Measurements from ENCODE around the gene SLC2A4.
A peak's percentile ranks its signal among the peaks of the same experiment; 100 is the strongest.

The SLC2A4 gene

GRCh38 chr17:7313890-7314718 is 32.6 kb downstream of the SLC2A4 start:
- H3K4me3 ChIP-seq (ENCODE audit: low read depth, low read length) = peak overlapping the region; percentile 75
- no peaks in the 10 kb centered on the region for H3K27me3 ChIP-seq (ENCODE audit: control insufficient read depth, insufficient read depth, low read length)
- H3K9me3 ChIP-seq (ENCODE audit: control insufficient read depth, insufficient read depth, low read length) = no peaks in the 10 kb centered on the region
- H3K9ac ChIP-seq (ENCODE audit: low read depth, low read length) = peak overlapping the region; percentile 81
- H3K4me1 ChIP-seq (ENCODE audit: control insufficient read depth, insufficient read depth, low read length) = peaks cover 2% of the 10 kb centered on the region
- peaks cover 73% of the 10 kb centered on the region for H3K36me3 ChIP-seq (ENCODE audit: control insufficient read depth, insufficient read depth, low read length)

GRCh38 chr17:7314719-7315569 is 33.4 kb downstream of the SLC2A4 start, which contains the start of gene GPS2:
GPS2 (minus strand) TSS chr17:7315360; CDS start chr17:7315052, 308 bp downstream.
- H3K27me3 ChIP-seq (ENCODE audit: control insufficient read depth, insufficient read depth, low read length) = no peaks in the 10 kb centered on the region
- H3K9ac ChIP-seq (ENCODE audit: low read depth, low read length) = peak within 1 kb of the TSS; percentile 91
- H3K9me3 ChIP-seq (ENCODE audit: control insufficient read depth, insufficient read depth, low read length) = no peaks in the 10 kb centered on the region
- H3K4me1 ChIP-seq (ENCODE audit: control insufficient read depth, insufficient read depth, low read length) = no peaks in the 10 kb centered on the region
- H3K4me3 ChIP-seq (ENCODE audit: low read depth, low read length) = peak within 1 kb of the TSS; percentile 75
- peaks cover 67% of the 10 kb centered on the region for H3K36me3 ChIP-seq (ENCODE audit: control insufficient read depth, insufficient read depth, low read length)

DNA sequence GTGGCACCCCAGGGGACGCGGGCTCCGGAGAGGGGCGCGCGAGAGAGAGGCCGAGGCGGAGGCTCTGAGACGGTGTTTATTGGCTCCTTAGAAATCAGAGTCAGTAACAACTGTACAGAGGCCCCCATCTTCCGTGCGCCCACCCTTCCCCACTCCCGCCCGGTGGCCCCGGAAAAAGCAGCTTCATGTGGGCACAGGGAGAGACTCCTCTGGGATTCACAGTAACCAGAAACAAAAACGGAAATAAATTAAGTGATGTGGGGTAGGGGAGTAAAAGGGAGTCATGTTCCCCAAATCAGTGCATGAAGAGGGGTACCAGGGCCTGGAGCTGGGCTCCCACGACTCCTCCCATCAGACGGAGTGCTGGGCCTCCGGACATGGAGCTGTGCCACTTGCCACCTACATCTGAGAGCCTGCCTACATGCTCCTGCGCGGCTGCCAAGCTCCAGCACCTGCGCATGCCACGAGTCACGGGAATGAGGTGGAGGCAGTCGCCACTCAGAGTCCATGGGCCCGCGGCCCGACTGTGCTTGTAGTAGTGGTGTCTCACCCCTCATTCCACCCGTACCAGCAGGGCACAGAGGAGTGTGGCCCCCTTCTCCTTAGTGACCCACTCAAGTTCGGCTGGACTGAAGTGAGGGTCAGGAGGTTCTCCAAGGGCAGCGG is 34.2 kb downstream of the SLC2A4 start:
- Histone ChIP-seq H3K27me3 (ENCODE audit: control insufficient read depth, insufficient read depth, low read length) (no peaks in the 10 kb centered on the region), H3K4me1 (ENCODE audit: control insufficient read depth, insufficient read depth, low read length) (no peaks in the 10 kb centered on the region), H3K36me3 (ENCODE audit: control insufficient read depth, insufficient read depth, low read length) (peaks cover 64% of the 10 kb centered on the region), H3K4me3 (ENCODE audit: low read depth, low read length) (peak overlapping the region; percentile 75), H3K9me3 (ENCODE audit: control insufficient read depth, insufficient read depth, low read length) (no peaks in the 10 kb centered on the region), H3K9ac (ENCODE audit: low read depth, low read length) (peak overlapping the region; percentile 91)

- Histone ChIP-seq H3K36me3 (ENCODE audit: control insufficient read depth, insufficient read depth, low read length) (peaks cover 70% of the 10 kb centered on the region), H3K27me3 (ENCODE audit: control insufficient read depth, insufficient read depth, low read length) (no peaks in the 10 kb centered on the region)
These were observed 35.8 kb downstream of the SLC2A4 start for GRCh38 chr17:7317161-7317803.

GRCh38 chr17:7318121-7318860 is 36.8 kb downstream of the SLC2A4 start:
- H3K9me3 ChIP-seq (ENCODE audit: control insufficient read depth, insufficient read depth, low read length) = no peaks in the 10 kb centered on the region
- no peaks in the 10 kb centered on the region for H3K4me1 ChIP-seq (ENCODE audit: control insufficient read depth, insufficient read depth, low read length)
- no peak overlapping the region for H3K9ac ChIP-seq (ENCODE audit: low read depth, low read length)
- no peak overlapping the region for H3K4me3 ChIP-seq (ENCODE audit: low read depth, low read length)
- H3K36me3 ChIP-seq (ENCODE audit: control insufficient read depth, insufficient read depth, low read length) = peaks cover 70% of the 10 kb centered on the region
- no peaks in the 10 kb centered on the region for H3K27me3 ChIP-seq (ENCODE audit: control insufficient read depth, insufficient read depth, low read length)

More at GRCh38 chr17:7317161-7317803, 35.8 kb downstream of the SLC2A4 start:
- H3K4me3 ChIP-seq (ENCODE audit: low read depth, low read length) = no peak overlapping the region
- no peak overlapping the region for H3K9ac ChIP-seq (ENCODE audit: low read depth, low read length)
- no peaks in the 10 kb centered on the region for H3K4me1 ChIP-seq (ENCODE audit: control insufficient read depth, insufficient read depth, low read length)
- no peaks in the 10 kb centered on the region for H3K9me3 ChIP-seq (ENCODE audit: control insufficient read depth, insufficient read depth, low read length)

- H3K4me1 ChIP-seq (ENCODE audit: control insufficient read depth, insufficient read depth, low read length) = no peaks in the 10 kb centered on the region
- peaks cover 79% of the 10 kb centered on the region for H3K36me3 ChIP-seq (ENCODE audit: control insufficient read depth, insufficient read depth, low read length)
- H3K9me3 ChIP-seq (ENCODE audit: control insufficient read depth, insufficient read depth, low read length) = no peaks in the 10 kb centered on the region
- no peak overlapping the region for H3K9ac ChIP-seq (ENCODE audit: low read depth, low read length)
- no peak overlapping the region for H3K4me3 ChIP-seq (ENCODE audit: low read depth, low read length)
- no peaks in the 10 kb centered on the region for H3K27me3 ChIP-seq (ENCODE audit: control insufficient read depth, insufficient read depth, low read length)
These were observed 39.9 kb downstream of the SLC2A4 start for GRCh38 chr17:7321466-7321865.

DNA sequence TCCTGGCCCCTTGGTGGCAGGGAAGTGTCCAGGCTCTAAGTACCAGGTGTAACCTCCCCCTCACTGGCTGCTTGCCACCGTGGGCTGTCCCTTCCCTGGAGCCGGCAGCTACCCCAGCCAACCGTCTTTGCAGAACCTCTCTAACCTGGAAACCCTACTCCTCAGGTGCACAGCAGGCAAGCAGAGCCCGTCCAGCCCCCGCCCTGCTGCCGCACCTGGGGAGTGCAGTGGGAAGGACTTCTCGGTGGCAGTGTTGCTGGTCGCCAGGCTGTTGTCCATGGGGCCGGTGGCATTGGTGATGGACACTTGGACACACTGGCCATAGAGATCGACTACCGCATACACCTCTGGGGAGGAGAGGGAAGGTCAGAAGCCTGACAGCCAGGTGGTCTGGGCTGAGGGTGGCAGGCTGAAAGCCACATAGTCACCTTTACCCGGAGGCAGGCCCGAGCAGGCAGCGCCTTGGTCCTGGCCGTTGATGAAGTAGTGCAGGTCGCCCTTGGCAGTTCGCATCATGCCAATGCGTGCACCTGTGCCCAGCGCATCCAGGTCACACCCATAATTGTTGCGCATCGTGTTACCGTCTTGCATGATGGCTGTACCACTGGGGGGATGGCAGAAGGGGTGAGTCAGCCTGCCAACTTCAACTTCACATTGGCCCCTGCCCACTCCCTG is 41.1 kb downstream of the SLC2A4 start:
- H3K36me3 ChIP-seq (ENCODE audit: control insufficient read depth, insufficient read depth, low read length) = peaks cover 74% of the 10 kb centered on the region
- no peak overlapping the region for H3K4me3 ChIP-seq (ENCODE audit: low read depth, low read length)
- no peaks in the 10 kb centered on the region for H3K9me3 ChIP-seq (ENCODE audit: control insufficient read depth, insufficient read depth, low read length)
- H3K4me1 ChIP-seq (ENCODE audit: control insufficient read depth, insufficient read depth, low read length) = no peaks in the 10 kb centered on the region
- no peak overlapping the region for H3K9ac ChIP-seq (ENCODE audit: low read depth, low read length)
- no peaks in the 10 kb centered on the region for H3K27me3 ChIP-seq (ENCODE audit: control insufficient read depth, insufficient read depth, low read length)

DNA sequence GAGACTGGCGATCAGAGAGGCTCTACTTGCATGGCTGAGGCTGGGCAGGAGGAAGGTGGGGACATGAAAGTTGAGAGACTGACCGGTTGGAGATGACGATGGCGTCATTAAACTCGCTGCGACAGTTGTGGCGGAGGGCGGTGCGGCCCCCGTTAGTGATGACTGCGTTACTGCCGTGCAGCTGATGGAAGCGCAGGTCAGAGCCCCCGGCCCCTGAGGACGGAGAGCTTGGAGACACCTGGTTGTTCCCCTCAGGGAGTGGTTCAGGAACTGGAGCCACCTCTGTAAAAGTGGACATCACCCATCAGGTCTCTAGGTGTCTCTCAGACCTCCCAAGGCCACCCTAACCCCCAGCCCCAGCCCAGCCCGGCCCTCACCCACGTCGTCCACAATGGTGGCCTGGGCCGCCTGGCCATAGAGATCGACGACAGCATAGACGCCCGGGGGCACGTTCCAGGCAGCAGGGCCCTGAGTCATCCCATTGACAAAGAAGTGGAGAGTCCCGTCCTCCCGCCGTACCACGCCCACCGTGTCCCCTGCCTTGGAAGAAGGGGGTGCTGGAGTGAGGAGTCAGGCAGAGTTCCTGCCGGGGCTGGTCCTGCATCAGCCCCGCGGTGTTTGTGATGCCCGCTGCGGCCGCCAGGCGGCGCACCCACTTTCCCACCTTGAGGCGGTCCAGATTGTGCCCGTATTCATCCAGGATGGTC is 42.4 kb downstream of the SLC2A4 start:
- Histone ChIP-seq H3K27me3 (ENCODE audit: control insufficient read depth, insufficient read depth, low read length) (no peaks in the 10 kb centered on the region), H3K4me1 (ENCODE audit: control insufficient read depth, insufficient read depth, low read length) (no peaks in the 10 kb centered on the region), H3K4me3 (ENCODE audit: low read depth, low read length) (no peak overlapping the region), H3K9ac (ENCODE audit: low read depth, low read length) (no peak overlapping the region), H3K36me3 (ENCODE audit: control insufficient read depth, insufficient read depth, low read length) (peaks cover 62% of the 10 kb centered on the region), H3K9me3 (ENCODE audit: control insufficient read depth, insufficient read depth, low read length) (no peaks in the 10 kb centered on the region)

GRCh38 chr17:7324438-7324779 is 42.9 kb downstream of the SLC2A4 start:
- Histone ChIP-seq H3K9ac (ENCODE audit: low read depth, low read length) (no peak overlapping the region), H3K4me3 (ENCODE audit: low read depth, low read length) (no peak overlapping the region), H3K9me3 (ENCODE audit: control insufficient read depth, insufficient read depth, low read length) (no peaks in the 10 kb centered on the region), H3K36me3 (ENCODE audit: control insufficient read depth, insufficient read depth, low read length) (peaks cover 59% of the 10 kb centered on the region), H3K27me3 (ENCODE audit: control insufficient read depth, insufficient read depth, low read length) (no peaks in the 10 kb centered on the region), H3K4me1 (ENCODE audit: control insufficient read depth, insufficient read depth, low read length) (no peaks in the 10 kb centered on the region)

- Histone ChIP-seq H3K4me1 (ENCODE audit: control insufficient read depth, insufficient read depth, low read length) (no peaks in the 10 kb centered on the region), H3K9ac (ENCODE audit: low read depth, low read length) (no peak overlapping the region), H3K36me3 (ENCODE audit: control insufficient read depth, insufficient read depth, low read length) (peaks cover 59% of the 10 kb centered on the region), H3K9me3 (ENCODE audit: control insufficient read depth, insufficient read depth, low read length) (no peaks in the 10 kb centered on the region), H3K27me3 (ENCODE audit: control insufficient read depth, insufficient read depth, low read length) (no peaks in the 10 kb centered on the region), H3K4me3 (ENCODE audit: low read depth, low read length) (no peak overlapping the region)
These were observed 43.6 kb downstream of the SLC2A4 start for GRCh38 chr17:7325031-7325528.

Measured in iPS-15b (cell line).